Stimulated activated CD4-positive, alpha-beta T cell treated with anti-CD3 and anti-CD28 coated beads, TNF-alpha, amount 100 ng/mL, for 48 hours (primary cell): ENCODE measurements around the gene EFHC1.

ENCODE experiments used
- DNase-seq, 3 donors: peaks; one replicate each; pipeline ENCODE4 v3.0.0-alpha.2; 2020; ENCODE audit warnings: low read depth in 3 of 3

EFHC1 gene

DNA sequence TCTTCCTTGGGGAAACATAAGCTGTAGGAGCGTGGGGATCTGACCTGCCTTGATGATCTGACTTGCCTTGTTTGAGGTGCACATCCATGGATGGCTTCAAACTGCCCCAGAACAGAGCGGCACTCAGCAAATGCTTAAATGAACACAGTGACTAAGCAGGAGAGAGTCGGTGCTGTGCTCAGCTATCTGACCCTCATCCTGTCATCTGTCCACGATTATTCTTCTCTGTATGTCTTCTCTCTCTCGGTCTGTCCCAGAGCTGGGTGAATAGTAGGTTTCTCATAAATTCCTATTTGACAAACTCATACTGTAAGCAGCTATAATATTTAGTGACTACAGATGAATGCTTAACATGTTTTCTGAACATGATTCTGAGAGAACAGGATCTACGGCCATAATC, 119.5 kb downstream of the EFHC1 start:
- no peak for DNase-seq

DNA sequence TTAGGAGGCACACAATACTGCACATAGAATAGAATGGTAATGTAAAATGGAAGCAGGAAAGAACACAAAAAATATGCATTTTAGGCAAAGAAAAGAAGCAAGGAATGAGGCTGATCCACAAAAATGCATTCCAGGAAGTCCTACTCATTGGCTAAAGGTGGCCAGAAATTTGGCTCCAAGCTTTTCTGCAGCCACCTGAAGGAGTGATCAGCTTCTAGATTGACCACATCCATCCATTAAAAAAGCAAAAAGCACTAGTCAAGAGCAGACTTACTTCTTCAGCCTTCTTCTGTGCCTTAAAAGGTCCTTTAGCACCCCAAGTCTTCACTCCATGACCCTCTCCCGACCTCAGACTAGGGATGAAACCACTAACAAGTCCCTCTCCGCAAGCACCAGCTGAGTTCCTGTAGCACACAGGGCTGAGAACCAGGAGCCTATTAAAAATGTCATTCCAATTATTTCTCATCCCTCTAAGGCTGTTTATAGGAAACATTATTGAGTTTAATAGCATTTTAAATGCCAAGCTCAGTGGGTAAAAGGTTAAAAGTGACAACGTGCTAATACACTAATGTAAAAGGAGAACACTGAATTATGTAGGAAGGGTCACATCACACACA, 120.3 kb downstream of the EFHC1 start:
- DNase-seq, result no peak

DNA sequence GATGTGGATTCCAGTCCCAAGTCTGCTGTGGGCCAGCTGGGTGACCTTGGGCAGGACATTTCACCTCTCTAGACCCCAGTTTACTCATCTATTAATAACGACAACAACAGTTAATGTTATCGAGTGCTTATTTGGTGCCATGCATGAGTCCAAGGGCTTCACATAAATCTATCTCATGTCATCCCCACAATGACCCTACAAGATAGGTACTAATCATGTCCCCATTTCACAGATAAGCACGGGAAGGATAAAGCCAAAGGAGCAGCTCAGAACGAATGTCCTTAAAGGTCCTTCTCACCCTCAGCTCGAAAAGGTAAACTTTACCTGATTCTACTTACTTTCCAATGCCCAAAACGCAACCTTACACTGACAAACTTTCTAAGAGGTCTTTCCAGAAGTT, 121.0 kb downstream of the EFHC1 start:
- DNase-seq, result no peak

DNA sequence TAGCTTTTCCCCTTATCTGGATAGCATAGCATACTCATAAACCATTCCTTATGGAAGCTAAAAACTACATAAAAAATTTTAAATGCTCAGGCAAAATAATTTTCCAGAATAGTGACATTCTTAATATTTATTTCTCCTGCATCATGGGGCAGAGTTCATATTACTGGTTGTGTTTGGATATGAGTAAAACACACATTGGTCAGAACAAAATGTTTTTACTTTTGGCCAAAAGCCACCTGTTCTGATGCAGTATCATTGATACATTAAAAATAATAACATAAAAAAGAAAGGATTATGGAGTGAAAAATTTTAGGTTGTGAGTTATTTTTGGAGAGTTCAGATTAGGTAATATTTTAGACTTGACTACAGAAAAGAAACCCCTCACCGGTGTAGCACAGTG, 123.1 kb downstream of the EFHC1 start:
- DNase-seq, result no peak

DNA sequence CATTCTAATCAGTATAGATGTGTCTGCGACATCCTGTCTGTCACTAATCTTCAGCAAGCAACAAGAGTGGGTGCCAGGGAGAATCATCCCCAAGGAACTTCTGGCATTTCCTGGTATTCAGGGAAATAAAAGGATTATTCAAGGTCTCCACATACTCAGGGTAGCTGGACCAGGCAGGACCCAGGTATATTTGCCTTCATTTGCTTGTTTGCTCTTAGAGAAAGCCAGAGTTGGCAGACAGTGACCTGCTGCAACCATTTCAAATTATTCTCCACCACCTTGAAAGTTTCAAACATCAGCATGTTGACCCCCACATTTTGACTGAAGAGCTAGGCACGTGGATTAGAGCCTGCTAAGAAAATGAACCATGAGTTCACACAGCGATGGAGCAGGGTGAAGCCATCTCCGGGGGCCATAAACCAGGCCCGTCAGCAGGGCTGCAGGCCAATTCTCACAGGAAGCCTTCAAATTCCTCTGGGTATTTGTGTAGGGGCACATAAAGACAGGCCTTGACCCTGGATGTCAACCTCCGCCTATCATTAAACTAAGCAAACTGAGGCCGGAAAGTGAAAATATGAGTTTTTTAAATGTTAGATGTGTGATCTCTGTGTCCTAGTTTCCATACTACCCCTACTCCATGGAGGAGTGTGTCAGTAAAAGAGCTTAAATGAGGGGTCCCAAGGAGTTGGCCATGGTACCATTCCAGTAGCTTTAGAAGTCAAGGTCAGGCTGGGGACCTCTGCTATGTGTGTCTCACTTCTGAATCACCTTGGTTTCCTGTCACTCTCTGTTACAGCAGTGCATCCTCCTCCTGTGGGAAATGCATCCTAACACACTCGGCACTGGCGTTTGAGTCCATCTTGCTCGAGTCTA, 123.8 kb downstream of the EFHC1 start:
- no peak for DNase-seq

DNA sequence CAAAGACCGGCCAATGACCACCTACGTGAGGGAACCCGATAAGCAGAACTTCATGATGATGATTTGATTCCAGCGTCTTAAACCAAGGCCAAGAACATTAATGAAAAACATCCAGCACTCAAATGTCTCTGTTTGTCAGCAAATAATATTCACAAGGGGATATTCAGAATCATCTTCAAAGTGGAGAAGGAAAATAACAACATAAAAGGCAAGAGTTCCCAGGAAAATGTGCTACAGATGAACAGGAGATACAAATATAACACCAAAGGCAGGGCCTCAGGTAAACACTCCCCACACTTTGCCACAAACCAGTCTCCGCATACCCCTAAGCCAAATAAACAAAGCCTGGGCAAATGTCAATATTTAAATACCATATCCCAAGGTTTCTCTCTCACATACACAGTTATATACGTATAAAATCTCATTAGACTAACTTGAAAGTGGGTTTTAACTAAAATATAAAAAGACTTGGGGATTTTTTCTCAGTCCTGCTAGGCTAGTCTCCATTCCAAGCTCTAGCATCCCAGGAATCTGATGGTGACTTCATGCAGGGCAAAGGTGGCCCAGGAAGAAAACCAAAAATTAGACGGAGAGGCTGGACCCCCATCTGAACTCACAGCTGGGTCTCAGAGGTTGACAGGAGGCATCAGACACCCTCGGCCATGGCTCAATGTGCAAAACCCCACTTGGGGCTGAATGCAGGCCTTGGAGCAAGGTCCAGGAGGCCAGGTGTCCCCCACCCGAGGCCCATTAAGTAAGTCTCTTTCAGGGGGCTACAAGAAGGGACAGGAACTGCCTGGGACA, 124.7 kb downstream of the EFHC1 start:
- DNase-seq, result no peak

DNA sequence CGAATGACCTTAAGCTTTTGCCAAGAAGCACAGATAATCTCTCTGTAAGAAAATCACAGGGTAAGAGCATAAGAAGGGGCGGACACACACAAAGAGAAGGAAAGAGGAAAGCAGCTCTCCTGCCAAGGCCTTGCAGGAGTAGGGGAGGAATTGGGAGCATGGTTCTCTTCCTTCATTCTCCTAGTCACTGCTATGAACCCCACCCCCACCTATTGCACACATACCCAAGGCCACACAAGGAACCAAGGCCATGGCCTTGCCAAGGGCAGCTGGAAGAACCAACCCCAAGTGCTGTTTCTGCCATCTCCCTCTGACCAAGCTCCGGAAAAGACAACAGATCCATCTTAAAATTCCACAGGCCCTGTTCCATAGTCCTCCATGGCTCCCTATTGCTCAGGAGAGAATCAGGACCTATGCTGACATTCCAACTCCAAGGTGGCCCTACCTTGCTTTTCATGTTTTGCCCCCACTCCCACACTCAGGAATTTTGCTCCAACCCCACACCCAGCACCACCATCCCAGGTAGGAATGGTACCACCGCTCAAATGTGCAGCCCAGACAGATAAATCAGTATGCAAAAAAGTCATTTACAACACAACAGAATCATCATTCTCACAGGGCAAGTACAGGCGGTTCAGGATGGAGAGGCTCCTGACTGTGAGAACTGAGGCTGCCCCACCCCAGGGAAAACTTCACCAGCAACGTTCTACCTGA, 125.4 kb downstream of the EFHC1 start:
- DNase-seq, result no peak

DNA sequence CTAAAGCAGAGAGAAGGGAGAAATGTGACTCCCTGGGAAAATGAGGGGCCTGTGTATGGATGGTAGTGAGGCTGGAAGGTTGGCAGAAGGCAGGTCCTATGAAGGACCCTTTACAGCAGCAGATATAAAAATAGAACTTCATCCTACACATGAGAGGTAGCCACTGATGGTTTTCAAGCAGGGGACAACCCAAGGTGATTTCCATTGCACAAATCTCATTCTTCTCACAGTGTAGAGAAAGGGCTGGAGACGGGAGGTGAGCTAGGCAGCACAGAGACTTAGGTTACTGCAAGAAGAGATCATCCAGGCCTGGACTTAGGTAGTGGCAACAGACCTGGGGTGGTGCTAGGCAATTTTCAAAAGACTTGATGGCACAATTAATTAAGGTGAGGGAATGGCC, 126.0 kb downstream of the EFHC1 start:
- no peak for DNase-seq

DNA sequence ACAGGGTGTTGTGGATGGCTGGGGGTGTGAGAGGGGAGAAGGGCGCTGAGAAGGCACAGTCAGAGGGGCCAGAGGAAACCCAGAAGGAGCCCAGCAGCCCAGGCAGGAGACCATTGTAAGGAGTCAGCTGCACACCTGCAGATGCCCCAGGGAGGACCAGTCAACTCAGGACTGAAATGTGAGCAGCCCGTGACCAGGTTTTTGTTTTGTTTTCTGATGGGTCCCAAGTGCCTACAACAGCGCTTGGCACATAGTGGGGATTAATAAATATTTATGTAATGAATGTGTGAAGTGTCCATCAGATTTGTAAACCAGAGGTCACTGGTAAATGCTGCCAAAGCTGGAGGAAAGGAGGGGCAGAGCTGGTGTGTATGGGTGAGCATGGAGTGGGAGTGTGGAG, 126.5 kb downstream of the EFHC1 start:
- no peak for DNase-seq

DNA sequence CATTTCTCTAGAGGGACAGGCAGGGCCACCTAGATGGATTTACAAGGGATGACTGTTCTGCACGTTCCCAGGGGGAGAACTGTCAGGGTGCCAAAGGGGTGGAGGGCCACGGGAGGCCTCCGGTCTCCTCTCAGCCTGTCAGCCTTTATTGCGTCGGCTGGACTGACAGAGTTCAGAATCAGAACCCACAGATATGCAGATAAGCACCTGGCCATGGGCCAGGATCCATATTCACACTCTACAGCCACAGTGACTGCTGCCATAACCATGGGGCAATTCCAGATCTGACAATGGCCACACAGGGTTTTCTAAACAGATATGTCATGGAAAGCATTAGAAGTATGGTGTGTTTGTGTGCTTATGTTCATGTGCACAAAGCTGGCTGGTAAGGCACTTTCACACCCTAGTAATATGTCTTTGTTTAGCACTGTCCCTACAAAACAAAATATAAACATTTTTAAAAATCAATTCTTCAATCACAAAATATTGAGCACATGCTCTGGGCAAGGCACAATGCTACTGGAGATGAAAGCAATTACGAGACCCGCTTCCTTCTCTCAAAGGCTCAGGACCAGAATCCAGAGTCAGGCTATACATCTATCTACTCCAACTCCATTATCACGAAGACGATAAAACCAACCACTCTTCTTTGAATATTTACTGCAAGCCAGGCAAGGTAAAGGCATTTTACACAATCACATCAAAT, 127.7 kb downstream of the EFHC1 start:
- no peak for DNase-seq

DNA sequence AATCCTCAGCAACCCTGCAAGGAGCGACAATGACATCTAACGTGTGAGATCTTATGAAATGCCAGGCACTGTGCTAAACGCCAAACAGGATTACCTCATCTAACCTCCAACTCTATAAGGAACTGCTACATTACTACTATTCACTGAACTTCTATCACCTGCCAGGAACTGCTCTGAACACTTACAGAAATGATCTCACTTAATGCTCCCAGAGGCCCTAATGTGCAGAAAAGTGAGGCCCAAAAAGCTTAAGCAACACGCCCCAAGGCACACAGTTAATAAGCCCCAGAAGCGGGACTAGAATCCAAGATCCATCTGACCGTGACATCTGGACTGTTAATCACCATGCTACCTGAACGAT, 128.2 kb downstream of the EFHC1 start:
- no peak for DNase-seq

DNA sequence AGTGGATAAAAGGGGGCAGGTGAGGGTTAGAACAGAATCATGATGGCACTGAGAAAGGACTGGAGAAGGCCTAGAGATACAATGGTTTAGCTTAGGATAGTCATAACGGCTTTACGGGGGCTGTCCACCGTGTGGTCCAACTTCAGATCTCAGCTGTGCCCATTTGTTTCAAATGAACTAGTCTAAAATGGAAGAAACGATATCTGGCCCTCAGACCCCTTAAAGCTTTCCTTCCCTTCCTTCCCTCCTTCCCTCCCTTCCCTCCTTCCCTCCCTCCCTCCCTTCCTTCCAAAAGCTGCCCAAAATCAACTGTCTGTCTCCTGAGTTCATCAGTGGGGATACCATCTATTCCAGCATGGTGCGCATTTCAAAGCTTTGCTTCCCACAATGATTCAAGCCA, 128.9 kb downstream of the EFHC1 start:
- DNase-seq, result no peak

DNA sequence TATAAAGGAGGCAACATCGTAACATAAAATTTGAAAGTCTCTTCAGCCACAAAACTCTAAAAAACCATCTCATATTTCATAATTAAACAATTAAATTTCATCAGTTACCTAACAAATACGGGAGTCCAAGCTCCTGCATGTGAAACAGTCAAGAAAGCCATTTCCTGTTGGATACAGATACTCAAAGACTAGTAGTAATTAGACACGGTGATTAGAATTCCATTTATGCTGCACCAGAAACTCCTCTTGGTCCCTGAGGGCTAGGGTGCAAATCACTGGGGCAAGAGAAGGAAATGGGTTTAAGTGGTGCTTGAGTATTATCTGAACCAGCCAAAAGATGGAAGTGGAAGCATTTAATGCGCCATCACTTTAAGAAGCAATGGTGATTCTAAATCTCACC, 129.3 kb downstream of the EFHC1 start:
- DNase-seq, result no peak

DNA sequence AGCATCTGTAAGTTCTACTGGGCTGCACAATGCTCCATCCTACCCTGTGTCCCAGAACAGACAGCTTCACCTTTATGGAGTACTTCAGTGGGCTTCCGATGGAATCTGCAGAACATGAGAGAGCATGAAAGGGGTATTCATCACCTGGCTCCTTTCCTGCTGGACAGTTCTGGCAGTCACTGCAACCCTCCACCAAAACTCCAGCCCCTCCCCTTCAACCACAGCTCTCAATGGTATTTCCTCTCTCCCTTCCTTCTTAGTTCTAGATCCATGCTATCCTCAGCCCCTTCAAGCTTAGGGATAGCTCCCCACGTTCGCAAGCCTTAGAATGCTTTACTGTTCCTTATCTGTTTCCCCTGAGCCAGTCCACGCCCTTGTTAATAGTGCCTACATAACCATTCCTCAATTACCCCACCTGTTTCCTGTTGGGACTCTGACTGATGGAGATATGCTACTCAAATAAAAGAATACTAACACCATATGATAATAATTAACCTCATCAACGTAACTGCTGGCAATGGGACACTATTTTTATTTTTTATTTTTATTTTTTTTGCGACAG, 130.0 kb downstream of the EFHC1 start:
- no peak for DNase-seq

DNA sequence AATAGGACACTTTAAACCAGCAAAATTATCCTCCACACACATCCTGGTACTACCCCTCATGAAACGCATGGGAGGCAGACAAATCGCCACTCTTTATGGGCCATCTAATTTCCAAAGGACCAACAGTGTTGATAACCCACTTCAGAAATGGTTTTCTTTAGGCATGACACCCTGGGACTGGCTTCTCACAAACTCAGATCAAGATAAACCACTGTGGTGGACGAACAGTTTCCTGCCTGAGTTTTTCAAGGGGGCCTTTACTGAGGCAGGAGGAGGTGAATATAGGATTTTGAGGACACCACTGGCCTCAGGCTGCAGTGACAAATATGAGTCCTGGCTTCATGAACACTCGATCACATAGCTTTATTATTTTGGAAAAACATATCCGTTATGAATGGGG, 130.7 kb downstream of the EFHC1 start:
- DNase-seq, result no peak

DNA sequence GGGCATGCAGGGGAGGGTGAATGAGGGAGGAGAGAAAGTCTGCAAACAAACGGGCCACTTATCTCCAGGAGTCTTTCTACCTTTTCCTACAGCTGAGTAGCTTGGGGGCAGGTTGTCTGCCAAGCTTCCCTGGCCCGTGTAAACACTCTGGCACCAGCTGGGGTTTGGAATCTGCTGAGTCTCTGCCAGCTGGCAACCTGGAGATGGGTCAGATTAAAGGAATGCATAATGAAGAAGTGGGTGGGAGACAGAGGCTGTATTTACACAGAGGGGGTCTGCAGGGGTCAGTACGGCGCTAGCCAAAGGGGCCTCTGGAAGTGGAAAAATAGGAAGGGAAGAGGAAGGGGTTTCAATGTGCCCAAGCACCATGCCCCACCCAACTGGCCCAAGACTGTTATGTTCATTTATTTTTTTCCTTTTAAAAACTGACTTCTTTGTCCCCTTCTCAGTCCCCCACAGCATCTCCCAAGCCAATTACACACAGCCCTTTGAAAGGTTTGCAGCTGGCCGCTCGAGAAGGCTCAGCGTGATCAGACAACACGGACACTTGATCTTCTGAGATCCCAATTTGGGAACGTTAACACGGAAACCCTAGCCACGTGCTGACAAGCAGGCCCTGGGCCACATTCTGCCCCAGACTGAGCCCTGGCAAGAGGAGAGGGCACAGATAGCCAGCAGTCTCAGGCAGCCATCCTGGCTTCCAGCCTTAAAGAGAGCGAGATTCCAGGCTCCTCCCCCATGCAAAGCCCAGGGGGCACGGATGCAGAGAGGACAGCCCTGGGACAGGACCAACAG, 131.5 kb downstream of the EFHC1 start:
- DNase-seq, result no peak

DNA sequence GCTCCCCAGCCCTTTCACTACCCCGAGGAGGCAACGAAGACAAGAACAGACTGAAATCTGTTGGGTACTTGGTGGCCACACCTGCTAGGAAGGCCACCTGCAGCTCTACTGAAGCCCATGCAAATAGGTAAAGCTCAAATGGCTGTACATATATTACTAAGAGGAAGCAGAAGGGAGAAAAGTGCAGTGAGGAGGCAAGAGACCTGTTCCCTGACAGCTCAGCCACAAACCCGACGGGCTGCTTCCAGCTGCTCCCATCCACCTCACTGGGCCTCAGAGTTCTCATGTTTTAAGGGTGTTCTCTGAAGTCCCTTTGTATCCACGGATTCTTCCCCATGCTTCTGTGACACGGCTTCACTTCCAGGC, 132.1 kb downstream of the EFHC1 start:
- no peak for DNase-seq

DNA sequence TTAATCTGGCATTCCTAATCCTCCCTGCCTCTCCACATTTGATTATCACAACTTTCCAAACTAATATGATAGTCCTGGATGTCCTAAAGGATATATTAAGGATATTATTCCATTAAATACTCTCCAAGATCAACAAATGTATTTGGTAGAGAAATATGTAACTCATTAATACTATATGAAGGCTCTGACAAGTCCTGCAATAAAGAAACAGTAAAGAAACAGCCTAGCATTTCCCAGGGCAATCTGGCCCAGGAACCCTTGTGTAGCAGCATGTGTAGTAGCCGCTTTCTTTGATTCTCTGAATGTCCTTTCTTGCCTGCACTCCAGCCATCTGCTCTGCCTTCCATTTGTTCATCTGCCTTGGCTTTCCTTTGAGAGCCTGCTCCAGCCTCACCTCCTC, 133.0 kb downstream of the EFHC1 start:
- DNase-seq, result no peak

DNA sequence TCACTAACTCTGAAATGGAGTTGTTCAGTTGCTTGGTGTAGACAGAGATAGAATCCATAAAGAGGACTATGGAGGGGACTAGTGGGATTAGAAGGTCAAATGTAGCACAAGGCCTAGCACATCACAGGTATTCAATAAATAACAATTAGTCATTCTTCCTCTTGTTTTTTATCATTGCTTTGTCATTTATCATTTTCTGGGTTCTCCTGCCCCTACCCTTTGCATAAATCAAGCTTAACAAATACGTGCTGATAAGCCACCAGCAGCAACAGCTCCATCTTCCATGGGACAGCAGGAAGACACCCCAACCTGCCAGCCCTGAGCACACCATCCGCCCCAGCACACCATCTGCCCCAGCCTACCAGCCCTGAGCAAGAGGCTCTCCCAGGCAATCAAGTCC, 133.6 kb downstream of the EFHC1 start:
- DNase-seq, result no peak

DNA sequence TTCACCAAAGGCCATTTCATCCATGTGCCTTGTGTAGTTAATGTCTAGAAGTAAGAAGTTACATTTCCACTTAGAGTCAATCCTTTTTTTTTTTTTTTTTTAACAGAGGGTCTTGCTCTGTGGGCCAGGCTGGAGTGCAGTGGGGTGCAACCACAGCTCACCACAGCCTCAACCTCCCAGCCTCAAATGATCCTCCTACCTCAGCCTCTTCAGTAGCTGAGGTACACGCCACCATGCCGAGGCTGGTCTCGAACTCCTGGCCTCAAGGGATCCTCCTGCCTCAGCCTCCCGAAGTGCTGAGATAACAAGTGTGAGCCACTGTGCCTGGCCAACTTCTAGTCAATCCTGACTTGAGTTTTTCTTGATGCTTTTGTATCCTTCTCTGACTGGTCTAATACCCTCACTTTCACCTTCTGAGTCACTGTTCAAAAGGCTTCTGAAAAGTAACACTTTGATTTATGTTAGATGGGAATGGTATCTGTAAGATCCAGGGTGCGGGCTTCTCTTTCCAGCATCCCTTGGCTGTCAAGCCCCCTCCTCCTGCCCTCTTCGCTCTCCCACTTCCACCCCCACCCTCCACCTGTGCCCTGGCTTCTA, 134.6 kb downstream of the EFHC1 start:
- DNase-seq, result no peak
